A549 (cell line): ENCODE data around the gene RPRD1A. TPM values are rescaled to one million over a fixed set of nuclear protein-coding genes. Genes with fewer than 3 reads are reported as not detected.

Source experiments
- ATAC-seq, 2 experiments: fragments of 200-7000 bp in 1 of 2; fragments of >200 bp in 1 of 2; cut with Nextera tagmentation in 1 of 2; cut with Tn5 transposase in 1 of 2; 3 replicates each; pipeline versions ENCODE4 v1.8.0 to v1.9.1; 2018 to 2020; ENCODE audit warnings: mild to moderate bottlenecking in 1 of 2, moderate library complexity in 1 of 2
- CTCF ChIA-PET: fragments of 300-600 bp; sonication (Branson Sonifier 250); formaldehyde crosslinking; extraction: SDS; loops from one replicate; lab custom pipeline; 2021; ENCODE audit warnings: antibody characterized with exemption, inconsistent platforms; lab: Yijun Ruan, JAX
- POLR2A ChIA-PET: fragments of 350-600 bp; formaldehyde crosslinking; extraction: SDS; loops from one replicate; lab custom pipeline; 2021; ENCODE audit warnings: antibody characterized with exemption, inconsistent platforms; lab: Yijun Ruan, JAX
- DNase-seq, 2 experiments: peaks; one replicate each; pipeline versions ENCODE4 v3.0.0 to v3.0.0-alpha.2; 2011 to 2016; ENCODE audit warnings: low read depth in 1 of 2, low spot score in 1 of 2
- FAIRE-seq: peaks from 2 replicates; lab custom pipeline; 2011; peaks lifted over from hg19 to GRCh38; lab: Jason Lieb, UNC
- H3K27ac ChIP-seq, 2 experiments: fragments of >200 bp; sonication (Bioruptor Twin); formaldehyde crosslinking; 3 replicates each; pipeline ENCODE4 v1.5.1; 2016 to 2017
- H3K4me1 ChIP-seq: fragments of >200 bp; sonication (Bioruptor Twin); formaldehyde crosslinking; 3 replicates; pipeline ENCODE4 v1.6.1; 2016
- H3K4me2 ChIP-seq: fragments of >200 bp; sonication (Bioruptor Twin); formaldehyde crosslinking; 3 replicates; pipeline ENCODE4 v1.6.1; 2016
- H3K4me3 ChIP-seq: fragments of >200 bp; sonication (Bioruptor Twin); formaldehyde crosslinking; 3 replicates; pipeline ENCODE4 v1.5.1; 2016
- H3K9me3 ChIP-seq: fragments of >200 bp; sonication (Bioruptor Twin); formaldehyde crosslinking; 3 replicates; pipeline ENCODE4 v1.6.1; 2016
- CBX2 ChIP-seq: fragments of 200-600 bp; sonication (generic); IDR thresholded peaks from 2 replicates; pipeline ENCODE4 v1.6.1; 2016; ENCODE audit warnings: low read depth, mild to moderate bottlenecking, borderline replicate concordance
- CBX8 ChIP-seq: fragments of 200-600 bp; sonication (generic); IDR thresholded peaks from 2 replicates; pipeline ENCODE4 v1.6.1; 2016
- CHD2 ChIP-seq: fragments of 150-350 bp; IDR thresholded peaks from 2 replicates; pipeline ENCODE4 v1.6.1; 2014; ENCODE audit warnings: low read length; ENCODE audit not compliant: partially characterized antibody
- CTCF ChIP-seq: fragments of >200 bp; sonication (Bioruptor Twin); formaldehyde crosslinking; IDR thresholded peaks from 3 replicates; pipeline ENCODE4 v1.5.1; 2016
- E2F6 ChIP-seq: IDR thresholded peaks from 2 replicates; pipeline ENCODE4 v1.6.1; 2012; ENCODE audit warnings: low read depth, borderline replicate concordance
- EHF ChIP-seq: fragments of 250-450 bp; sonication (Bioruptor Pico); IDR thresholded peaks from 2 replicates; pipeline ENCODE4 v1.5.0; 2020; ENCODE audit warnings: mild to moderate bottlenecking
- EHMT2 ChIP-seq: fragments of 200-600 bp; sonication (generic); IDR thresholded peaks from 2 replicates; pipeline ENCODE4 v1.6.1; 2016; ENCODE audit warnings: antibody characterized with exemption, low read depth, mild to moderate bottlenecking, moderate library complexity
- EP300 ChIP-seq, 2 experiments: fragments of >200 bp; sonication (Bioruptor Twin); formaldehyde crosslinking; IDR thresholded peaks; 2 replicates in 1 of 2; 3 replicates in 1 of 2; pipeline ENCODE4 v1.6.1; 2016 to 2017
- ESRRA ChIP-seq: fragments of 150-350 bp; IDR thresholded peaks from 2 replicates; pipeline ENCODE4 v1.6.1; 2014; ENCODE audit warnings: mild to moderate bottlenecking, low read length, borderline replicate concordance
- FOSL2 ChIP-seq, 2 experiments: fragments of 450-650 bp in 1 of 2; fragments of >200 bp in 1 of 2; sonication (Bioruptor Twin) in 1 of 2; formaldehyde crosslinking; IDR thresholded peaks; 2 replicates each; pipeline versions ENCODE4 v1.5.0 to v1.6.1; 2016 to 2020; ENCODE audit warnings: mild to moderate bottlenecking in 1 of 2, moderate library complexity in 1 of 2
- HDAC2 ChIP-seq: fragments of 200-600 bp; sonication (generic); IDR thresholded peaks from 2 replicates; pipeline ENCODE4 v1.6.1; 2016
- JUN ChIP-seq, 2 experiments: fragments of >200 bp; sonication (Bioruptor Twin); formaldehyde crosslinking; IDR thresholded peaks; 2 replicates in 1 of 2; 3 replicates in 1 of 2; pipeline ENCODE4 v1.6.1; 2016 to 2017
- KDM5A ChIP-seq: fragments of 200-600 bp; sonication (generic); IDR thresholded peaks from 2 replicates; pipeline ENCODE4 v1.6.1; 2016; ENCODE audit warnings: antibody characterized with exemption, mild to moderate bottlenecking
- MAX ChIP-seq: IDR thresholded peaks from 2 replicates; pipeline ENCODE4 v1.6.1; 2012
- MYC ChIP-seq: IDR thresholded peaks from 2 replicates; pipeline ENCODE4 v1.6.1; 2012; ENCODE audit warnings: mild to moderate bottlenecking, inconsistent platforms, low read length, improper control_type of control experiment, borderline replicate concordance
- NPAS2 ChIP-seq: fragments of 250-450 bp; sonication (Bioruptor Pico); IDR thresholded peaks from 2 replicates; pipeline ENCODE4 v1.8.0; 2022; ENCODE audit warnings: mild to moderate bottlenecking, moderate library complexity, borderline replicate concordance
- NR3C1 ChIP-seq: fragments of >200 bp; sonication (Bioruptor Twin); formaldehyde crosslinking; IDR thresholded peaks from 3 replicates; pipeline ENCODE4 v1.6.1; 2017
- PBX3 ChIP-seq: IDR thresholded peaks from 2 replicates; pipeline ENCODE4 v1.6.1; 2012
- PHF8 ChIP-seq: fragments of 200-600 bp; sonication (generic); IDR thresholded peaks from 2 replicates; pipeline ENCODE4 v1.6.1; 2016; ENCODE audit warnings: low read depth, mild to moderate bottlenecking, antibody characterized with exemption, moderate library complexity, borderline replicate concordance
- POLR2A ChIP-seq: IDR thresholded peaks from 2 replicates; pipeline ENCODE4 v1.6.1; 2012; ENCODE audit warnings: mild to moderate bottlenecking, low read length
- POLR2AphosphoS2 ChIP-seq: conservative IDR thresholded peaks from 2 replicates; pipeline ENCODE4 v1.6.1; 2012; ENCODE audit warnings: low read length, improper control_type of control experiment, inconsistent platforms
- RFX5 ChIP-seq: fragments of 450-650 bp; IDR thresholded peaks from 2 replicates; pipeline ENCODE4 v1.7.1; 2014; ENCODE audit warnings: antibody characterized with exemption, mild to moderate bottlenecking, moderate library complexity
- RNF2 ChIP-seq: fragments of 200-600 bp; sonication (generic); IDR thresholded peaks from 2 replicates; pipeline ENCODE4 v1.6.1; 2016; ENCODE audit warnings: low read depth, mild to moderate bottlenecking, antibody characterized with exemption, moderate library complexity, borderline replicate concordance
- SREBF2 ChIP-seq: fragments of 450-650 bp; IDR thresholded peaks from 2 replicates; pipeline ENCODE4 v1.6.1; 2014; ENCODE audit warnings: mild to moderate bottlenecking, moderate library complexity
- TFCP2L1 ChIP-seq: fragments of 250-450 bp; sonication (Bioruptor Pico); IDR thresholded peaks from 2 replicates; pipeline ENCODE4 v1.5.0; 2021; ENCODE audit warnings: mild to moderate bottlenecking
- USF2 ChIP-seq: fragments of 450-650 bp; IDR thresholded peaks from 2 replicates; pipeline ENCODE4 v1.6.1; 2014; ENCODE audit warnings: antibody characterized with exemption
- ZC3H11A ChIP-seq: fragments of 450-650 bp; IDR thresholded peaks from 2 replicates; pipeline ENCODE4 v1.6.1; 2014; ENCODE audit warnings: antibody characterized with exemption, mild to moderate bottlenecking
- ZFP36 ChIP-seq: fragments of 450-650 bp; IDR thresholded peaks from 2 replicates; pipeline ENCODE4 v1.6.1; 2014; ENCODE audit warnings: borderline replicate concordance; ENCODE audit not compliant: partially characterized antibody
- ZSCAN20 ChIP-seq: fragments of 250-450 bp; sonication (Bioruptor Pico); IDR thresholded peaks from 2 replicates; pipeline ENCODE4 v1.8.0; 2022; ENCODE audit warnings: mild to moderate bottlenecking, moderate library complexity
- WGBS: methylation state at CpG from one replicate; pipeline ENCODE4 v1.1.6; 2017; ENCODE audit errors: missing lambda C conversion rate; 5-methylcytosine and 5-hydroxymethylcytosine counted together
- polyA plus RNA-seq, 4 experiments: library from polyadenylated mRNA; depleted of rRNA in 3 of 4; stranded (reverse); fragments of >200 nt; fragmentation: RNase III in 1 of 4; extraction: RNeasy Plus Mini Kit Qiagen cat#74134 plus additional on column Dnase treatment in 1 of 4; gene quantifications; 2 replicates in 3 of 4; 3 replicates in 1 of 4; pipeline ENCODE4 v1.2.3, GENCODE V29; 2011 to 2017

RPRD1A gene
- polyA plus RNA-seq, 2 of the 4 experiments (the other 2 are of a cell fraction) = 25.8 to 58.2 TPM

- ChIA-PET CTCF (interaction anchor here (1.2 kb wide), 1 partner anchor 14 kb away, joined by 3 read pairs; no protein-coding TSS in a partner anchor), POLR2A (no interaction called here)
- TF ChIP-seq EHMT2 (no peak), FOSL2 (IDR thresholded peaks at IDR 0.05) (no peak), FOSL2 (CRISPR knock-in tag; IDR thresholded peaks at IDR 0.05) (no peak), POLR2A (no peak), MYC (no peak), NR3C1 (no peak), USF2 (no peak), PBX3 (no peak), PHF8 (no peak), ZFP36 (no peak), SREBF2 (no peak), CHD2 (no peak)
- 0 out of 3 replicates have a peak, but pooled peaks cover 3% of the 10 kb centered on the region for H3K4me1 ChIP-seq
- no peak overlapping the region for H3K27ac ChIP-seq
- ATAC-seq = no peak
- DNase-seq = no peak
- 93% methylated on average over 2 of the region's 2 CpGs for WGBS
- no peak overlapping the region for H3K4me3 ChIP-seq
- H3K4me2 ChIP-seq = no peak overlapping the region
- H3K9me3 ChIP-seq = no peaks in the 10 kb centered on the region
- FAIRE-seq = no peak
These were observed 35.5 kb downstream of the RPRD1A start for GRCh38 chr18:36031903-36032302.

- FAIRE-seq = no peak
- POLR2A ChIA-PET = no interaction called here
- WGBS = 94% methylated on average over 2 of the region's 2 CpGs
These were observed 36.0 kb downstream of the RPRD1A start for GRCh38 chr18:36031407-36031806.

GRCh38 chr18:36028859-36029258 is 38.5 kb downstream of the RPRD1A start:
- no peak overlapping the region for H3K4me3 ChIP-seq
- no peak overlapping the region for H3K27ac ChIP-seq
- H3K4me2 ChIP-seq = no peak overlapping the region
- FAIRE-seq (no peak), DNase-seq (no peak), ATAC-seq (no peak)
- WGBS = 88% methylated on average over 2 of the region's 2 CpGs
- no peaks in the 10 kb centered on the region for H3K4me1 ChIP-seq
- ChIA-PET CTCF (interaction anchor here (1.0 to 1.5 kb wide), 2 partner anchors 12 kb away, joined by 3 read pairs; no protein-coding TSS in a partner anchor), POLR2A (no interaction called here)
- H3K9me3 ChIP-seq = no peaks in the 10 kb centered on the region
- TF ChIP-seq CBX2 (no peak), E2F6 (no peak), EHF (CRISPR knock-in tag) (no peak), RNF2 (no peak), MAX (no peak), ESRRA (no peak), HDAC2 (no peak), NPAS2 (CRISPR knock-in tag) (no peak), TFCP2L1 (CRISPR knock-in tag) (no peak), USF2 (no peak), CTCF (no peak), EP300 (IDR thresholded peaks at IDR 0.05) (no peak), ZC3H11A (no peak), POLR2AphosphoS2 (no peak), PHF8 (no peak), JUN (IDR thresholded peaks at IDR 0.05) (no peak), RFX5 (no peak), ZSCAN20 (CRISPR knock-in tag) (no peak), KDM5A (no peak)

More at GRCh38 chr18:36031407-36031806, 36.0 kb downstream of the RPRD1A start:
- H3K4me3 ChIP-seq = no peak overlapping the region
- CTCF ChIA-PET = interaction anchor here (1.2 kb wide), 1 partner anchor 14 kb away, joined by 3 read pairs; no protein-coding TSS in a partner anchor
- DNase-seq (no peak), ATAC-seq (no peak)
- H3K4me1 ChIP-seq = 0 out of 3 replicates have a peak, but pooled peaks cover 3% of the 10 kb centered on the region
- no peak overlapping the region for H3K27ac ChIP-seq
- H3K4me2 ChIP-seq = no peak overlapping the region
- no peak for TF ChIP-seq CBX8
- no peaks in the 10 kb centered on the region for H3K9me3 ChIP-seq
